Neural cell (in vitro differentiated cells): ENCODE measurements around the gene IL1R2. TPM values are rescaled to one million over a fixed set of nuclear protein-coding genes. Genes with fewer than 3 reads are reported as not detected.

Experiments
- H2AFZ ChIP-seq: fragments of 200-600, 300-800 bp; sonication (generic), shearing (Covaris generic); 2 replicates; pipeline ENCODE4 v1.6.0; 2014; ENCODE audit warnings: low read depth, mild to moderate bottlenecking, antibody characterized with exemption, low read length, moderate library complexity
- H3F3A ChIP-seq: fragments of 200-600 bp; shearing (Covaris generic); 2 replicates; pipeline ENCODE4 v1.6.1; 2016; ENCODE audit warnings: mild to moderate bottlenecking, moderate library complexity, mixed read lengths, antibody characterized with exemption, low read length; ENCODE audit not compliant: insufficient read depth, poor library complexity, severe bottlenecking
- H3K27ac ChIP-seq: fragments of 200-600, 300-800 bp; sonication (generic), shearing (Covaris generic); 2 replicates; pipeline ENCODE4 v1.5.1; 2014; ENCODE audit warnings: mild to moderate bottlenecking, low read length, moderate library complexity
- H3K27me3 ChIP-seq: fragments of 300-800, 200-600 bp; sonication (generic), shearing (Covaris generic); 2 replicates; pipeline ENCODE4 v1.6.0; 2014; ENCODE audit warnings: mild to moderate bottlenecking, low read depth, low read length, moderate library complexity; ENCODE audit not compliant: insufficient read depth
- H3K36me3 ChIP-seq: fragments of 300-800, 200-600 bp; sonication (generic), shearing (Covaris generic); 2 replicates; pipeline ENCODE4 v1.5.1; 2014; ENCODE audit warnings: mild to moderate bottlenecking, antibody characterized with exemption, low read length, moderate library complexity; ENCODE audit not compliant: insufficient read depth
- H3K4me2 ChIP-seq: fragments of 300-800, 200-600 bp; sonication (generic), shearing (Covaris generic); 2 replicates; pipeline ENCODE4 v1.6.0; 2014; ENCODE audit warnings: mild to moderate bottlenecking, low read length
- H3K4me3 ChIP-seq: fragments of 300-800, 200-600 bp; sonication (generic), shearing (Covaris generic); 2 replicates; pipeline ENCODE4 v1.5.1; 2014; ENCODE audit warnings: mild to moderate bottlenecking, low read length, moderate library complexity
- H3K79me2 ChIP-seq: fragments of 200-600 bp; shearing (Covaris generic); replicated peaks from 2 replicates; pipeline ENCODE4 v1.6.0; 2014; ENCODE audit warnings: mild to moderate bottlenecking, low read length, moderate library complexity; ENCODE audit not compliant: insufficient read depth
- H3K9ac ChIP-seq: fragments of 300-800, 200-600 bp; sonication (generic), shearing (Covaris generic); 2 replicates; pipeline ENCODE4 v1.6.1; 2016; ENCODE audit warnings: mild to moderate bottlenecking, low read length, mixed read lengths
- H3K9me2 ChIP-seq: fragments of 200-600 bp; shearing (Covaris generic); 2 replicates; pipeline ENCODE4 v1.6.1; 2016; ENCODE audit warnings: mild to moderate bottlenecking, low read length, mixed read lengths; ENCODE audit not compliant: insufficient read depth
- H3K9me3 ChIP-seq: fragments of 200-600, 300-800 bp; sonication (generic), shearing (Covaris generic); 2 replicates; pipeline ENCODE4 v1.6.1; 2016; ENCODE audit warnings: mild to moderate bottlenecking, mixed run types, low read length, moderate library complexity, mixed read lengths
- H4K20me1 ChIP-seq: fragments of 200-600 bp; shearing (Covaris generic); 2 replicates; pipeline ENCODE4 v1.6.1; 2016; ENCODE audit warnings: mild to moderate bottlenecking, mixed run types; ENCODE audit not compliant: insufficient read depth
- EP300 ChIP-seq: fragments of 450-650 bp; conservative IDR thresholded peaks from 2 replicates; pipeline ENCODE4 v1.6.1; 2014; ENCODE audit warnings: antibody characterized with exemption, mild to moderate bottlenecking, moderate library complexity; ENCODE audit not compliant: poor library complexity, severe bottlenecking
- EZH2 ChIP-seq: fragments of 200-600, 300-800 bp; shearing (Covaris generic), sonication (generic); IDR thresholded peaks from 2 replicates; pipeline ENCODE4 v1.6.1; 2014; ENCODE audit warnings: antibody characterized with exemption, low read length, borderline replicate concordance, mild to moderate bottlenecking; ENCODE audit not compliant: insufficient read depth, poor library complexity, severe bottlenecking
- MXI1 ChIP-seq: fragments of 450-650 bp; conservative IDR thresholded peaks from 2 replicates; pipeline ENCODE4 v1.6.1; 2014; ENCODE audit warnings: antibody characterized with exemption, mild to moderate bottlenecking; ENCODE audit not compliant: poor library complexity, severe bottlenecking
- POLR2AphosphoS5 ChIP-seq: IDR thresholded peaks from 2 replicates; pipeline ENCODE4 v1.6.1; 2012
- RAD21 ChIP-seq: fragments of 450-650 bp; conservative IDR thresholded peaks from 2 replicates; pipeline ENCODE4 v1.6.1; 2014; ENCODE audit warnings: antibody characterized with exemption, mild to moderate bottlenecking, moderate library complexity
- SMC3 ChIP-seq: fragments of 450-650 bp; conservative IDR thresholded peaks from 2 replicates; pipeline ENCODE4 v1.6.1; 2014; ENCODE audit warnings: antibody characterized with exemption, mild to moderate bottlenecking, moderate library complexity; ENCODE audit not compliant: poor library complexity
- TAF1 ChIP-seq: IDR thresholded peaks from 2 replicates; pipeline ENCODE4 v1.6.1; 2012; ENCODE audit warnings: low read depth
- polyA plus RNA-seq: library from polyadenylated mRNA; depleted of rRNA; stranded (reverse); fragments of >200 nt; gene quantifications from 2 replicates; pipeline ENCODE4 v1.2.3, GENCODE V29; 2014
- TF ChIP-seq, protein P1 (sequence below): IDR thresholded peaks from 2 replicates; pipeline ENCODE4 v1.6.1; 2012; ENCODE audit warnings: borderline replicate concordance
- TF ChIP-seq, protein P2 (sequence below): fragments of 450-650 bp; IDR thresholded peaks from 2 replicates; pipeline ENCODE4 v1.5.1; 2014; ENCODE audit warnings: antibody characterized with exemption, mild to moderate bottlenecking, moderate library complexity; ENCODE audit not compliant: poor library complexity, severe bottlenecking

The IL1R2 gene
- polyA plus RNA-seq, 1 donor from 2014 or later, result not detected

DNA sequence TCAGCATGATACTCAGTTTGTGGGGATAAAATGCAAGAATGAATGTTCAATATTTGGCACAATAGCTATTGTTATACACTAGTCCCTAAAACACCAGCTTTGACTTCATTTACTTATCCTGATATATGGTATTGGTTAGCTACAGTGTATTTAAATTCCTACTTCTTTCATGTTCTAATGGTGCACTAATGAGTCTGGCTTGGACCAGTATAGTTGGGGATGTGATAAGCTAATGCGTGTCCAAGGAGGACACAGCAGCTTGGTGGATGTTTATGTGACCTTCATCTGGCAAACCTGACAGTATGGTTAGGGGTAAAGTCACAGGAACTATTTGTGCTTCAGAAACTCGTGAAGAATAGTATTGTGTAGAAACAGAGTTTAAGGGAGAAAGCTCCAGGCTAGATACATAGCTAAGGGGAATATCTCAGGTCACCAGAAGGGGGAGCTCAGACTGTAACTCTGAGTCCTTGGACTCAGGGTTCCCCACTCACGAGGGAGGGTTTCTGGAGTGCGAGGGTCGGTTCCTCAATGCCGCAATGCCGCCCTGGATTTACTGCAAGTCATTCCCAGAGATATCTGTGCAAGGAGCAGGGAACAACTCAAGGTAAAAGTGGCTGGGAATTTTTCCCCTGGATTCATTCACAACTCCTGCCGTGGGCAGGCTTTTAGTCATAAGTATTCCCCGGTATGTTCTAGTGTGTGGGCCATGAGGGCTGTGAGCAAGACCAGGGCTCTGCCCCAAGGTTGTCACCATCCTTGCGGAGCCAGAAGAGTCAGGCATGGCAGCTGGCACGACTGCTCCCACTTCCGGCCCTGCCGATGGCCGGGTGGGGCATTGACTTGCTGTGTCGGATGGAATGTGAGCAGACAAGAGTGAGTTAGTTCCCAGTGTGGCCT lies 14.5 kb downstream of the IL1R2 start:
- Histone ChIP-seq H2AFZ (no peak overlapping the region), H3K9me2 (no peaks in the 10 kb centered on the region), H3K4me2 (no peak overlapping the region), H3K79me2 (no peaks in the 10 kb centered on the region), H3K27me3 (no peaks in the 10 kb centered on the region), H3K36me3 (no peaks in the 10 kb centered on the region), H3K4me3 (no peak overlapping the region), H3K27ac (no peak overlapping the region), H3K9me3 (no peaks in the 10 kb centered on the region), H4K20me1 (no peaks in the 10 kb centered on the region), H3F3A (no peaks in the 10 kb centered on the region), H3K9ac (no peak overlapping the region)
- TF ChIP-seq POLR2AphosphoS5 (no peak), TAF1 (no peak), RAD21 (no peak), MXI1 (no peak), EZH2 (no peak), EP300 (no peak), SMC3 (no peak)
- TF ChIP-seq, protein P1, sequence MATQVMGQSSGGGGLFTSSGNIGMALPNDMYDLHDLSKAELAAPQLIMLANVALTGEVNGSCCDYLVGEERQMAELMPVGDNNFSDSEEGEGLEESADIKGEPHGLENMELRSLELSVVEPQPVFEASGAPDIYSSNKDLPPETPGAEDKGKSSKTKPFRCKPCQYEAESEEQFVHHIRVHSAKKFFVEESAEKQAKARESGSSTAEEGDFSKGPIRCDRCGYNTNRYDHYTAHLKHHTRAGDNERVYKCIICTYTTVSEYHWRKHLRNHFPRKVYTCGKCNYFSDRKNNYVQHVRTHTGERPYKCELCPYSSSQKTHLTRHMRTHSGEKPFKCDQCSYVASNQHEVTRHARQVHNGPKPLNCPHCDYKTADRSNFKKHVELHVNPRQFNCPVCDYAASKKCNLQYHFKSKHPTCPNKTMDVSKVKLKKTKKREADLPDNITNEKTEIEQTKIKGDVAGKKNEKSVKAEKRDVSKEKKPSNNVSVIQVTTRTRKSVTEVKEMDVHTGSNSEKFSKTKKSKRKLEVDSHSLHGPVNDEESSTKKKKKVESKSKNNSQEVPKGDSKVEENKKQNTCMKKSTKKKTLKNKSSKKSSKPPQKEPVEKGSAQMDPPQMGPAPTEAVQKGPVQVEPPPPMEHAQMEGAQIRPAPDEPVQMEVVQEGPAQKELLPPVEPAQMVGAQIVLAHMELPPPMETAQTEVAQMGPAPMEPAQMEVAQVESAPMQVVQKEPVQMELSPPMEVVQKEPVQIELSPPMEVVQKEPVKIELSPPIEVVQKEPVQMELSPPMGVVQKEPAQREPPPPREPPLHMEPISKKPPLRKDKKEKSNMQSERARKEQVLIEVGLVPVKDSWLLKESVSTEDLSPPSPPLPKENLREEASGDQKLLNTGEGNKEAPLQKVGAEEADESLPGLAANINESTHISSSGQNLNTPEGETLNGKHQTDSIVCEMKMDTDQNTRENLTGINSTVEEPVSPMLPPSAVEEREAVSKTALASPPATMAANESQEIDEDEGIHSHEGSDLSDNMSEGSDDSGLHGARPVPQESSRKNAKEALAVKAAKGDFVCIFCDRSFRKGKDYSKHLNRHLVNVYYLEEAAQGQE, result no peak
- TF ChIP-seq, protein P2, sequence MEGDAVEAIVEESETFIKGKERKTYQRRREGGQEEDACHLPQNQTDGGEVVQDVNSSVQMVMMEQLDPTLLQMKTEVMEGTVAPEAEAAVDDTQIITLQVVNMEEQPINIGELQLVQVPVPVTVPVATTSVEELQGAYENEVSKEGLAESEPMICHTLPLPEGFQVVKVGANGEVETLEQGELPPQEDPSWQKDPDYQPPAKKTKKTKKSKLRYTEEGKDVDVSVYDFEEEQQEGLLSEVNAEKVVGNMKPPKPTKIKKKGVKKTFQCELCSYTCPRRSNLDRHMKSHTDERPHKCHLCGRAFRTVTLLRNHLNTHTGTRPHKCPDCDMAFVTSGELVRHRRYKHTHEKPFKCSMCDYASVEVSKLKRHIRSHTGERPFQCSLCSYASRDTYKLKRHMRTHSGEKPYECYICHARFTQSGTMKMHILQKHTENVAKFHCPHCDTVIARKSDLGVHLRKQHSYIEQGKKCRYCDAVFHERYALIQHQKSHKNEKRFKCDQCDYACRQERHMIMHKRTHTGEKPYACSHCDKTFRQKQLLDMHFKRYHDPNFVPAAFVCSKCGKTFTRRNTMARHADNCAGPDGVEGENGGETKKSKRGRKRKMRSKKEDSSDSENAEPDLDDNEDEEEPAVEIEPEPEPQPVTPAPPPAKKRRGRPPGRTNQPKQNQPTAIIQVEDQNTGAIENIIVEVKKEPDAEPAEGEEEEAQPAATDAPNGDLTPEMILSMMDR, result no peak

DNA sequence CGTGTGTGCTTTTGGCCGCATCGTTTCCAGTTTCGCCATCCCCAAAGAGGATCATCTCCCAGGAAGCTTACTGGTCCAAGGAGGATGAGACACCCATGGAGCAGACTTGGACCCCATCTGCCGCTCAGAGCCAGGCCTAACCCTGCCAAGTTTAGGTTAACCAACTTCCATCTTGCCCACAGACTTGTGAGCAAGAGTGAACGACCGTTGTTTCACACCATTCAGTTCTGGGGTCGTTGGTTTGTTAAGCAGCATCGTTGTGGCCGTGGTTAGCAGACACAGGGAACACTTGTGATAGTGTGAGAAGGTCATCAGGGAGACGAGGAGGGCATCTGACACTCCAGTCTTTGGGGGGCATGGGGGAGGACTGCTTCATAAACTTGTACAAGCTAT lies 15.1 kb downstream of the IL1R2 start:
- H3F3A ChIP-seq, result no peaks in the 10 kb centered on the region
- no peaks in the 10 kb centered on the region for H3K9me3 ChIP-seq
- H3K36me3 ChIP-seq, result no peaks in the 10 kb centered on the region
- H3K9ac ChIP-seq, result no peak overlapping the region
- H2AFZ ChIP-seq, result no peak overlapping the region
- no peak overlapping the region for H3K27ac ChIP-seq
- TF ChIP-seq SMC3 (no peak), EZH2 (no peak), TAF1 (no peak), RAD21 (no peak), MXI1 (no peak), EP300 (no peak), POLR2AphosphoS5 (no peak)
- TF ChIP-seq, protein P2, result no peak
- TF ChIP-seq, protein P1, result no peak
- no peak overlapping the region for H3K4me2 ChIP-seq
- no peak overlapping the region for H3K4me3 ChIP-seq
- no peaks in the 10 kb centered on the region for H3K9me2 ChIP-seq
- no peaks in the 10 kb centered on the region for H3K27me3 ChIP-seq
- H3K79me2 ChIP-seq, result no peaks in the 10 kb centered on the region
- no peaks in the 10 kb centered on the region for H4K20me1 ChIP-seq
